ENCODE data around the gene SCUBE3. TPM values are rescaled to one million over a fixed set of nuclear protein-coding genes. Genes with fewer than 3 reads are reported as not detected.

Gene SCUBE3
- total RNA-seq, 2 experiments from 2014 or later = not detected

DNA sequence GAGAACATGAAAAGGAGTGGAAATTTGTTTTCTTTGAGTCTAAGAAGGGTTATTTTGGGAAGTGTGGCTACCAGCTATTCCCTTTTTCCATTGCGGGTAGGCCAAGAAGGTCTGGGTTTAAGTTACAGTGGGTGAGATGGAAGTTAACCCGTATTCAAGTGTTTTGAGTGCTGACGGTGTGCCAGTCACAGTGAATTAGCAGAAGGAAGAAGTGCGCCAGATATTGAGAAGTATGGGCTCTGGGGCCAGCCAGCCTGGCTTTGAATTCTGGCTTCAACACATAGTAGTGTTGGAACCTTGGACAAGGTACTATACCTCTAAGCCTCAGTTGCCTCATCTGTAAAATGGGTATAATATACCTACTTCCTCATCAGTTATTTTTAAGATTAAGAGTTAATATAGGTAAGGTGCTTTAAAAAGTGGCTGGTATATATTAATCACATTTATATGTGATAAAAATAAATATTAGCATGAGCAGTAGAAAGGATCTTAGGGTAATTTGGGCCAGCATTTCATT is 62.0 kb downstream of the SCUBE3 start:
- no peak for ATAC-seq
- CTCF ChIA-PET = no interaction called here

DNA sequence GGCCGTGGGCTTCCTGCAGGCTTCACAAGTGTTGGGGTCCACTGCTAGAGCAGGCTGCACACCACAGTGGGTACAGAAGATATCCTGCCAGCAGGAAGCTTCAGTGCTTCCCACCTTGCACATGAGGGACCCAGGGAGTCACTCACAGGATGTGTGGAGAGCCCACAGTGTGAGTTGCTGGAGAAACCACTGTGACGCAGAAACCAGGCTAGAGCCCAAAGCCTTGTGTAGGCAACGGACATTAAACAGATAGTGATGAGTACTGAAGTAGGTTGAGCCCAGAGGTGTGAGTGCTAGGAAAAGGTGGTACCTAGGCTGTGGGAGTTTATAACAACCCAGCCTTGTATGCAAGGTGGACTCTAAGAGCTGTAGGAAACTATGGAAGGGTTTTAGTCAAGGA is 65.0 kb downstream of the SCUBE3 start:
- H3K4me1 Mint-ChIP-seq (ENCODE audit: low read depth) = peaks cover 4% of the 10 kb centered on the region
- DNase-seq (no peak), ATAC-seq (no peak)
- H3K36me3 Mint-ChIP-seq (ENCODE audit: low read depth) = peaks cover 6% of the 10 kb centered on the region
- TF ChIP-seq, protein P1, sequence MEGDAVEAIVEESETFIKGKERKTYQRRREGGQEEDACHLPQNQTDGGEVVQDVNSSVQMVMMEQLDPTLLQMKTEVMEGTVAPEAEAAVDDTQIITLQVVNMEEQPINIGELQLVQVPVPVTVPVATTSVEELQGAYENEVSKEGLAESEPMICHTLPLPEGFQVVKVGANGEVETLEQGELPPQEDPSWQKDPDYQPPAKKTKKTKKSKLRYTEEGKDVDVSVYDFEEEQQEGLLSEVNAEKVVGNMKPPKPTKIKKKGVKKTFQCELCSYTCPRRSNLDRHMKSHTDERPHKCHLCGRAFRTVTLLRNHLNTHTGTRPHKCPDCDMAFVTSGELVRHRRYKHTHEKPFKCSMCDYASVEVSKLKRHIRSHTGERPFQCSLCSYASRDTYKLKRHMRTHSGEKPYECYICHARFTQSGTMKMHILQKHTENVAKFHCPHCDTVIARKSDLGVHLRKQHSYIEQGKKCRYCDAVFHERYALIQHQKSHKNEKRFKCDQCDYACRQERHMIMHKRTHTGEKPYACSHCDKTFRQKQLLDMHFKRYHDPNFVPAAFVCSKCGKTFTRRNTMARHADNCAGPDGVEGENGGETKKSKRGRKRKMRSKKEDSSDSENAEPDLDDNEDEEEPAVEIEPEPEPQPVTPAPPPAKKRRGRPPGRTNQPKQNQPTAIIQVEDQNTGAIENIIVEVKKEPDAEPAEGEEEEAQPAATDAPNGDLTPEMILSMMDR (IDR thresholded peaks at IDR 0.05) = no peak
- no peak overlapping the region for H3K27ac Mint-ChIP-seq
- no peaks in the 10 kb centered on the region for H3K27me3 Mint-ChIP-seq
- no peaks in the 10 kb centered on the region for H3K9me3 Mint-ChIP-seq
- ChIA-PET CTCF (interaction anchor here (1.0 to 2.1 kb wide), 2 partner anchors 8 to 18 kb away, joined by 3 to 10 read pairs; partner anchors contain the start of gene DEF6), POLR2A (interaction anchor here (1.4 kb wide), 1 partner anchor 9 kb away, joined by 6 read pairs; no protein-coding TSS in a partner anchor)
- intact Hi-C loops (cut with micrococcal nuclease) = no loop called here
- H3K4me3 Mint-ChIP-seq = no peak overlapping the region

More for the DNA sequence above, 62.0 kb downstream of the SCUBE3 start:
- Mint-ChIP-seq H3K36me3 (ENCODE audit: low read depth) (peaks cover 5% of the 10 kb centered on the region), H3K27ac (no peak overlapping the region), H3K4me3 (no peak overlapping the region), H3K4me1 (ENCODE audit: low read depth) (peaks cover 4% of the 10 kb centered on the region), H3K27me3 (no peaks in the 10 kb centered on the region), H3K9me3 (no peaks in the 10 kb centered on the region)
- DNase-seq = no peak
- intact Hi-C loops (cut with micrococcal nuclease) = no loop called here
- POLR2A ChIA-PET = no interaction called here
- TF ChIP-seq, protein P1 (IDR thresholded peaks at IDR 0.05) = no peak

GRCh38 chr6:35280903-35281302 is 67.1 kb downstream of the SCUBE3 start:
- Mint-ChIP-seq H3K4me3 (no peak overlapping the region), H3K27ac (no peak overlapping the region), H3K9me3 (no peaks in the 10 kb centered on the region), H3K4me1 (ENCODE audit: low read depth) (no peaks in the 10 kb centered on the region), H3K36me3 (ENCODE audit: low read depth) (peaks cover 9% of the 10 kb centered on the region), H3K27me3 (no peaks in the 10 kb centered on the region)
- CTCF ChIA-PET = interaction anchor here (2.1 kb wide), 1 partner anchor 16 kb away, joined by 10 read pairs; the partner anchor contains the start of gene DEF6
- no peak for ATAC-seq
- intact Hi-C loops (cut with micrococcal nuclease) = no loop called here
- TF ChIP-seq, protein P1 (IDR thresholded peaks at IDR 0.05) = no peak
- POLR2A ChIA-PET = interaction anchor here (0.6 to 2.0 kb wide), 3 partner anchors 8 to 1582 kb away, joined by 3 to 6 read pairs (median 3); no protein-coding TSS in a partner anchor
- DNase-seq = no peak

GRCh38 chr6:35282472-35282871 is 68.7 kb downstream of the SCUBE3 start:
- Mint-ChIP-seq H3K4me3 (no peak overlapping the region), H3K9me3 (no peaks in the 10 kb centered on the region), H3K36me3 (ENCODE audit: low read depth) (peaks cover 13% of the 10 kb centered on the region), H3K4me1 (ENCODE audit: low read depth) (no peaks in the 10 kb centered on the region), H3K27me3 (no peaks in the 10 kb centered on the region), H3K27ac (no peak overlapping the region)
- no peak for DNase-seq
- intact Hi-C loops (cut with micrococcal nuclease) = no loop called here
- no peak for ATAC-seq
- TF ChIP-seq, protein P1 (IDR thresholded peaks at IDR 0.05) = no peak
- ChIA-PET POLR2A (interaction anchor here (1.0 kb wide), 1 partner anchor 189 kb away, joined by 3 read pairs; no protein-coding TSS in a partner anchor), CTCF (no interaction called here)

- H3K27me3 Mint-ChIP-seq = no peaks in the 10 kb centered on the region
- ChIA-PET POLR2A (interaction anchor here (1.0 to 1.2 kb wide), 3 partner anchors 11 to 188 kb away, joined by 3 to 4 read pairs (median 3); no protein-coding TSS in a partner anchor), CTCF (interaction anchor here (1.0 kb wide), 1 partner anchor 43 kb away, joined by 4 read pairs; no protein-coding TSS in a partner anchor)
- peaks cover 13% of the 10 kb centered on the region for H3K36me3 Mint-ChIP-seq (ENCODE audit: low read depth)
- ATAC-seq (no peak), DNase-seq (no peak)
- H3K4me1 Mint-ChIP-seq (ENCODE audit: low read depth) = no peaks in the 10 kb centered on the region
- TF ChIP-seq, protein P1 (IDR thresholded peaks at IDR 0.05) = no peak
- H3K9me3 Mint-ChIP-seq = no peaks in the 10 kb centered on the region
- H3K4me3 Mint-ChIP-seq = no peak overlapping the region
- H3K27ac Mint-ChIP-seq = no peak overlapping the region
- intact Hi-C loops (cut with micrococcal nuclease) = no loop called here
These were observed 69.6 kb downstream of the SCUBE3 start for GRCh38 chr6:35283361-35283760.

Data from activated CD8-positive, alpha-beta T cell treated with anti-CD3 and anti-CD28 coated beads for 36 hours (primary cell).